Stimulated activated CD4-positive, alpha-beta T cell treated with anti-CD3 and anti-CD28 coated beads, Interleukin-4, amount 100 ng/mL, for 4 hours (primary cell): ENCODE data around the gene CMTR1.
"Not testable (repeated sequence)": the region's sequence is repeated elsewhere in the genome, so short reads cannot be mapped to it uniquely, and the experiment has no call there.

Experiments used
- DNase-seq, 2 experiments: peaks; one replicate each; pipeline ENCODE4 v3.0.0-alpha.2; 2020

Gene CMTR1

DNA sequence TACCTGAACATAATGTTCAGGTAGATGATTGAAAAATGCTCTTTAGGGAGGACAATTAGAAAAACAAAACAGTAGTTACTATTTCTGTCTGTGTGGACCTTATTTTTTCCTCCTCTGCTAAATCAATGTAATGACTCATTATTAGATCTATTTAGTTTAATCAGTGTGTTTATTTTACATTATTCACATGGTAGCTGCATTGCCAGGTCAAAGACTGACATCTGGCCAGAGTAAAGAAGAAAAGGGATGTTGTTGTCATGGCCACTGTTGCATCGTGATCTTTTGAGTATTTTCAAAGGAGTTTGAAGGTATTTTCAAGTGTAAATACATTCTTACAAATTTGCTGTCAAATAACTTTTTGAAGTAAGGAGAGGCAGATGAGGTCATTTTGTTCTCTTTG lies 5.9 kb downstream of the CMTR1 start:
- no peak for DNase-seq

- no peak for DNase-seq
Observed at GRCh38 chr6:37441651-37442050, 8.6 kb downstream of the CMTR1 start.

GRCh38 chr6:37442416-37443215 lies 9.6 kb downstream of the CMTR1 start:
- DNase-seq, result no peak

DNA sequence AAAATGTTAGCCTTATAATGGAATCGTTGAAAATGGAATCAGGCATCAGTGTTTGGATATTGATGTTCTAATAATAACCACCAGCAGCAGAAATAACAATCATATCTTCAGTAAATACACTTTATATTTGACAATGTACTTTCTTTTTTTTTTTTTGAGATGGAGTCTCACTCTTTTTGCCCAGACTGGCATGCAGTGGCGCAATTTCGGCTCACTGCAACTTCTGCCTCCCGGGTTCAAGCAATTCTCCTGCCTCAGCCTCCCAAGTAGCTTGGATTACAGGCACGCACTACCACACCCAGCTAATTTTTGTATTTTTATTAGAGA lies 10.2 kb downstream of the CMTR1 start:
- DNase-seq, result not testable (repeated sequence)

DNA sequence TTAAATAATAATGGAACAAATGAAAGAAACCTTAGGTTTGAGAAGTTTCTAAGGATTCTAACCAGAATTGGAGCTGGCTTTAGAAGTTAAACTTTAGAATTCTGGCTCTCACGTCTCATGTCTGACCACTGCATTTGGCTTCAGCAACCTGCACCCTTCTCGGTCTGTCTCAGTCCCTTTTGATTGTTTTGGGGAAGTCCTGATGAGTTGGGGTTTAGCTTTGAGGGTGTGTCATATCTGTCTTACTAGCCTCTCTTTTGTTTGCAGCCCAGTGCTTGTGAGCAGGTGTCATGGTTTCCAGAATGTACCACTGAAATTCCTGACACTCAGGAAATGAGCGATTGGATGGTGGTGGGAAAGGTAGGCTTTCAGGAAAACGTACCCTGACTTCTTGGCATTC lies 17.0 kb downstream of the CMTR1 start:
- DNase-seq, result no peak

- no peak for DNase-seq
Observed at GRCh38 chr6:37451441-37452193, 18.6 kb downstream of the CMTR1 start.

DNA sequence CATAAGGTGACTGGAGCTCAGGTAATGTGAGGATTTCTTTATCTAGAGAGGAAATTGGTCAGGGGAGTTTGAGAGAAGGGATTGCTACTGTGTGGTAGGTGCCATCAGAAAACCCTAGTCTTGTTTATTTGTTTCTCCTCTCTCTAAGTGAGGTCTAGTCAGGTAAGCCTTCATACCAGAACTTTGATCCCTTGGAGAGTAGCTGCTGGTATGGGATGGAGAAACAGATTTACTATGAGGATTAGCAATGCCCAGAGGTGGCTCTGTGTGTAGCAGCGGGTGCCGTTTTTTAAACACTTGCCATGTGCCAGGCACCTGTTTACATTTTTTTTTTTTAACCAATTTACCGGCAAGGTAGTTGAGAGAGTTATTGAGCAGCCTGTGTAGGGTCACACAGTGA lies 19.5 kb downstream of the CMTR1 start:
- DNase-seq, result no peak

GRCh38 chr6:37454420-37455140 lies 21.6 kb downstream of the CMTR1 start:
- no peak for DNase-seq

GRCh38 chr6:37456126-37456525 lies 23.1 kb downstream of the CMTR1 start:
- no peak for DNase-seq

- no peak for DNase-seq
Observed at GRCh38 chr6:37456816-37457560, 24.0 kb downstream of the CMTR1 start.

DNA sequence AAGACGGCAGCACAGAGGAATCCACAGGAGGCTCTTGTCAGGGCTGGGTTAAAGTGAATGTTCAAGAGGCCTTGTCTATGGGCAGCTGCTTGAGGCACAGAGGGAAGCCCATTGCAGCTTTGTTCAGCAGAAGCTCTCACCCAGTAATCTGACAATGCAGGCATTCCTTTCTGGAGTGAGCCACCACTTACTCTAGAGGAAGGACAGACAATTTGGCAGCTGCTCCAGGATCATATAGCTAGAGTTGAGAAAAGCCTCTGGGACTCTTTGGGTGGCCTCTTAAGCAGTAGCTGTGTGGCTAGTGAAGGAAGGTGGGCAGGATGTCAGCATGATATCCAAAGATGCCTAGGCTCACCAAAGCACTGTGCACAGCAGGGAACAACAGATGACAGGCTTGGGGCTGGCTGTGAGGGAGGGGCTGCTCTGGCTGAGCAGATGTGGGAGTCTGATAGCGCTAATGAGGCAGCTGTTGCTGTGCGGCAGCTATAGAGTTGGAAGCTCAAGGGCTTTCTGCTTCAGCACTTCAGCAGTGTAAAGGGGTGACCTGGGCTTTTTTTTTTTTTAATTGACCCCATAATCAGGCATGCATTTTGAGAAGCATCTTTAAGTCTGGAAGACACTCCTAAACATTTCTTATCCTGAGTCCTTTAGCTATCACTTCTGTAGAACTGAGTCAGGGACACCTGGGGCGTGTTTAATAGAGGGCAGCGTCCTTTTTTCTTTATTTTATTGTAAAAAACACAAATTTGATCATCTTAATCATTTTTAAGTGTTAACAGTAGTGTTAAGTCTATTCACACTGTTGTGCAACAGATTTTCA lies 27.2 kb downstream of the CMTR1 start:
- no peak for DNase-seq

DNA sequence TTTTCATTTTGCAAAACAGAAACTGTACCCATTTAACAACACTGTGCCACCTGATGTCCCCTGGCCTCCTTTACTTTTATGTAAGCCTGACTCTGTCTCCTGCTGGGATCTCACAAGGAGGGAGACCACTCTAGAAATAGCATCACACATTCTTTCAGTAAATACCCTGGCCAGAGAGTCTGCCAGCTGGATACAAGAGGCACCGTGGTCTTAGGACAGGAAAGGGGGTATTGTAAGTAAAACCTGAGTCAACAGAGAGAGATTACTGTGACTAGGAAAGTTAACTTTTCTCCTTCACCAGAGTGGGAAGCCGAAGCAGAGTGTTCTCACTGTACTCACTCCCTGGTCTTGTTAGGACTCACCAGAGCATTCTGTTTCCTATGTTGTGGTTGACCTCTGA lies 27.8 kb downstream of the CMTR1 start:
- DNase-seq, result no peak

GRCh38 chr6:37463110-37463509 lies 30.1 kb downstream of the CMTR1 start:
- no peak for DNase-seq

DNA sequence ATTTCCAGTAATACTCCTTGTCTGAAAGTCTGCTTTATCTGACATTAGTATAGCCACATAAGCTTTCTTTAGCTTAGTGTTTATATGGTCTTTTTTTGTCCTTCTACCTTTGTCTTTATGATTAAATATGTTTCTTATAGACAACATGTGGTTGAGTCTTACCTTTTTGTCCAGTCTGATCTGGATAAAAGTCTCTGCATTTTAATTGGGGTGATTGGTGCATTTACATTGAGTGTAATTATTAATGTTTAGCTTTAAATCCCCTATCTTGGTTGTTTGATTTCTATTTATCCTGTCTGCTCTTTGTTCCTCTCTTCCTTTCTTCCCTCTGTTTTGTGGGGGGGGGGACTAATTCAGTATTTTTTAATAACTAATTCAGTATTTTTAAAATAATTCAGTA lies 34.7 kb downstream of the CMTR1 start:
- no peak for DNase-seq

DNA sequence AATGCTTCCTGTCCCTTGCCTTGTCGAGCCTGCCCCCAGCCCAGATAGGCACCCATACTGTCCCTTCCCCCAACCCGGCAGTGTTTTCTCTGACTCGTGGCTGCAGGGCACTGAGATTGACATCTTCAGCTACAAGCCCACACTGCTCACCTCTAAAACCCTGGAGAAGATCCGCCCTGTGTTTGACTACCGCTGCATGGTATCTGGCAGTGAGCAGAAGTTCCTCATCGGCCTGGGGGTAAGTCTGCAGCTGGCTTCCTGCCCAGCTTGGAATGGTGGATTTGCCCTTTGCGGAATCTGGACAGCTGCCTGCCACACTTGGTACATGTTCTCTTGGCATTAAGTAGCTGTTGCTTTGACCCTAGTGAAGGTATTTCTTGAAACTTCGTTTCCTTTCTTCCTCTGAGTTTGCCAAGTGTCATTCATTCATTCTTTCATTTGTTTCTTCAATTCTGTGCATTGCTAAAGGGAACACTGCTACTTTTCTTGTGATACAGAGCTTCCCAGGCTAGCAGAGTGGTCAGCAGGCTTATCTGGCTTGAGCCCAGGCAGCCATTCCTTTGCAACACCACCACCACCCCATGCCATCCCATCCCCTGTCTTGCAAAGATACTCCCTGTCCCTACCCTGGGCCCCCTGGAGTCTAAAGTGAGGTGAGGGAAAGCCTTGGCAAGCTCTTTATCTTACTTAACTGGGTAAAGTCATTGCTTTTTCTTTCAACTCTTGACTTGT lies 40.5 kb downstream of the CMTR1 start:
- DNase-seq, result no peak

DNA sequence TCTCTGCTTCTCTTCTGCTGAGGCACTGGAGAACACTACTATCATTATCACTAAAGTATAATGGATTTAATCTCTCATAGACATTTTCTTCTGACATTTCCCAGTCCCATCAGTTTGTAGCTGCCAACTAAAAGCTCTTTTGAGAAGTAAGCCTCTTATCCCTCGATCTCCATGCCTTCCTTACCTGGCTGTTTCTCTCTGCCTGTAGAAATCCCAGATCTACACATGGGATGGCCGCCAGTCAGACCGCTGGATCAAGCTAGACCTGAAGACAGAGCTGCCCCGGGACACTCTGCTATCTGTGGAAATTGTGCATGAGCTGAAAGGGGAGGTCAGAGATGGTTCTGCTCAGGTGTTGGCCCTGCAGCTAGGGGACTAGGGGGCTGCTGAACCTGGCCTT lies 41.3 kb downstream of the CMTR1 start:
- DNase-seq, result no peak

GRCh38 chr6:37477191-37477590 lies 44.2 kb downstream of the CMTR1 start:
- no peak for DNase-seq

GRCh38 chr6:37477656-37478435 lies 44.8 kb downstream of the CMTR1 start:
- no peak for DNase-seq

DNA sequence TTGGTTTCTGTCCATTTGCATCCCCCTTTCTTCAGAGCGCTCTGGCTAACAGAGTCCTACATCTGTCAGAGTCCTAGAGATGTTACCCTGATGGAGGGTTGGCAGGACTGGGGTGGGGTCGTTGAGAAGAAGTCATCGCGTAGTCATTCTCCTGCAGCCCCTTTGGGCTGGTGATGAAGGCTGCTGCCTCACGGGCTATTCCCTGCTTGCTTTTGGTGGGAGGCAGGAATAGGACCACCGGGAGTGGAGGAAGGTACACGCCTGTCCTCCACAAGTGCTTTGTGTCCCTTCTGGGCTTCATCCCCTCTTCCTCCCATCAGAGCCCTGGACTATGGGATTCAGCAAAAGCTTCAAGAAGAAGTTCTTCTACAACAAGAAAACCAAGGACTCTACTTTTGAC lies 45.8 kb downstream of the CMTR1 start:
- DNase-seq, result no peak

DNA sequence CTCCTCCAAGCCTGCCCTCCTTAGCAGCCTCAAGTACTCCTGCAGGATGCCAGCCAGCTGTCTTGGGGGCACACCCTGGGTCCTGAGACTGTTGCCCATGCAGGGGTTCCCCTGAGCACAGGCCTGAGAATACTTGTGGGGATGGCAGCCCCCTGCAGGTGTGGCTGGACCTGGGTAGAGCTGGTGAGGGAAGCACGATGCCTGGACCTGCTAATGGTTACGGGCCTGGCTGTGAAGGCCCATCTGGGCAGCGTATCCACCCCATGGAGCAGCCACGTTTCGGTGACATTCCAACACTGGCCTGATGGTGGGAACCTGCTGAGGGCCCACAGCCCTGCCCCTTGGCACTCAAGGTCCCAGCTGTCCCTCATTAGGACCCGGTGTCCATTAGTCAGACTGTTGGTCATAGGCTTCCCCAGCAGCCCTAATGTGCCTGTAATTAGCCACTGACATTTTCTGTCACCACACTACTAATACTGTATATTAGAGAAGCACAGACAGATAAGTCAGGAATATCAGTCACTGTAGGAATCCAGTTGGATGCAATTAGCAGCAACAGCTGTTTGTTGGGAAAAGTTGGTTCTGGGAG lies 46.3 kb downstream of the CMTR1 start:
- DNase-seq, result no peak
